IMR-90 (cell line): ENCODE measurements around the gene AHDC1. TPM values are rescaled to one million over a fixed set of nuclear protein-coding genes. Genes with fewer than 3 reads are reported as not detected.
A peak's percentile ranks its signal among the peaks of the same experiment; 100 is the strongest.

Source experiments
- ATAC-seq: fragments of 200-7000 bp; cut with Tn5 transposase; 2 replicates; pipeline ENCODE4 v1.9.1; 2020; ENCODE audit warnings: low read depth, mild to moderate bottlenecking, moderate library complexity
- BruUV-seq: library from RNA; stranded (reverse); fragments of 400-500 nt; replicated peaks from 2 replicates; lab custom pipeline; 2021; lab: Mats Ljungman, UMichigan
- CTCF ChIA-PET: fragments of 300-600 bp; formaldehyde crosslinking; extraction: SDS; loops from one replicate; lab custom pipeline; 2021; ENCODE audit warnings: antibody characterized with exemption; lab: Yijun Ruan, JAX
- POLR2A ChIA-PET: fragments of 300-600 bp; sonication (Branson Sonifier 250); formaldehyde crosslinking; loops from one replicate; lab custom pipeline; 2022; ENCODE audit warnings: antibody characterized with exemption; ENCODE audit not compliant: unreplicated experiment; lab: Charles Lee
- DNase-seq: peaks from one replicate; pipeline ENCODE4 v3.0.0; 2013
- H2AFZ ChIP-seq: replicated peaks from 2 replicates; pipeline ENCODE3; 2013; ENCODE audit warnings: low read length, mild to moderate bottlenecking; ENCODE audit not compliant: poor library complexity
- H2AK5ac ChIP-seq: 2 replicates; pipeline ENCODE4 v1.6.1; 2013; ENCODE audit warnings: low read depth, low read length, inconsistent platforms
- H2AK9ac ChIP-seq: replicated peaks from 2 replicates; pipeline ENCODE3; 2013; ENCODE audit warnings: mild to moderate bottlenecking, low read depth, low read length, moderate library complexity; ENCODE audit not compliant: poor library complexity
- H2BK120ac ChIP-seq: 2 replicates; pipeline ENCODE4 v1.6.1; 2013; ENCODE audit warnings: low read depth, low read length, inconsistent platforms
- H2BK15ac ChIP-seq: 3 replicates; pipeline ENCODE4 v1.6.1; 2013; ENCODE audit warnings: low read depth, low read length, inconsistent platforms
- H2BK20ac ChIP-seq: 2 replicates; pipeline ENCODE4 v1.6.1; 2013; ENCODE audit warnings: low read depth, mild to moderate bottlenecking, inconsistent platforms, low read length, moderate library complexity
- H2BK5ac ChIP-seq: 2 replicates; pipeline ENCODE4 v1.6.1; 2013; ENCODE audit warnings: mild to moderate bottlenecking, low read depth, low read length, inconsistent platforms; ENCODE audit not compliant: poor library complexity, severe bottlenecking
- H3K14ac ChIP-seq: replicated peaks from 2 replicates; pipeline ENCODE4 v1.6.1; 2013; ENCODE audit warnings: low read depth, low read length, inconsistent platforms
- H3K18ac ChIP-seq: 2 replicates; pipeline ENCODE4 v1.6.1; 2013; ENCODE audit warnings: low read depth, low read length, control low read depth
- H3K23ac ChIP-seq: 2 replicates; pipeline ENCODE4 v1.6.1; 2013; ENCODE audit warnings: low read depth, low read length, inconsistent platforms
- H3K27ac ChIP-seq: 2 replicates; pipeline ENCODE4 v1.5.1; 2013; ENCODE audit warnings: mild to moderate bottlenecking, control low read depth, low read length; ENCODE audit not compliant: insufficient read depth
- H3K27me3 ChIP-seq: 2 replicates; pipeline ENCODE4 v1.6.1; 2013; ENCODE audit warnings: low read length; ENCODE audit not compliant: control insufficient read depth, insufficient read depth
- H3K36me3 ChIP-seq: 2 replicates; pipeline ENCODE4 v1.6.1; 2013; ENCODE audit warnings: low read length, mixed read lengths; ENCODE audit not compliant: control insufficient read depth, insufficient read depth
- H3K4ac ChIP-seq: 2 replicates; pipeline ENCODE4 v1.6.1; 2013; ENCODE audit warnings: low read depth, low read length, inconsistent platforms
- H3K4me1 ChIP-seq: 2 replicates; pipeline ENCODE4 v1.6.1; 2013; ENCODE audit warnings: low read length, mixed read lengths; ENCODE audit not compliant: control insufficient read depth, insufficient read depth
- H3K4me2 ChIP-seq: 2 replicates; pipeline ENCODE4 v1.6.1; 2013; ENCODE audit warnings: low read depth, mild to moderate bottlenecking, control low read depth, low read length, moderate library complexity
- H3K4me3 ChIP-seq: 2 replicates; pipeline ENCODE4 v1.5.1; 2013; ENCODE audit warnings: low read depth, mild to moderate bottlenecking, control low read depth, low read length, moderate library complexity; ENCODE audit not compliant: insufficient read depth
- H3K56ac ChIP-seq: 2 replicates; pipeline ENCODE4 v1.6.1; 2013; ENCODE audit warnings: low read length, inconsistent platforms; ENCODE audit not compliant: insufficient read depth; ENCODE audit errors: extremely low read depth
- H3K79me1 ChIP-seq, 2 experiments: 2 replicates each; pipeline ENCODE4 v1.6.1; 2013; ENCODE audit warnings: low read length in 2 of 2, inconsistent platforms in 1 of 2, low read depth in 1 of 2
- H3K9ac ChIP-seq: 2 replicates; pipeline ENCODE4 v1.6.1; 2013; ENCODE audit warnings: low read depth, low read length, control low read depth
- H3K9me1 ChIP-seq: 2 replicates; pipeline ENCODE4 v1.6.1; 2013; ENCODE audit warnings: low read length, inconsistent platforms; ENCODE audit not compliant: insufficient read depth
- H3K9me3 ChIP-seq: 2 replicates; pipeline ENCODE4 v1.6.1; 2013; ENCODE audit warnings: low read length; ENCODE audit not compliant: control insufficient read depth, insufficient read depth
- H4K20me1 ChIP-seq: 2 replicates; pipeline ENCODE4 v1.6.1; 2013; ENCODE audit warnings: low read length, inconsistent platforms; ENCODE audit not compliant: insufficient read depth
- H4K5ac ChIP-seq: 2 replicates; pipeline ENCODE4 v1.6.1; 2013; ENCODE audit warnings: mild to moderate bottlenecking, low read depth, low read length, control low read depth
- H4K8ac ChIP-seq, 2 experiments: 2 replicates each; pipeline ENCODE4 v1.6.1; 2013; ENCODE audit warnings: low read depth in 2 of 2, low read length in 2 of 2, control low read depth in 1 of 2, inconsistent platforms in 1 of 2
- H4K91ac ChIP-seq: 2 replicates; pipeline ENCODE4 v1.6.1; 2013; ENCODE audit warnings: low read depth, low read length, inconsistent platforms; ENCODE audit not compliant: insufficient read depth
- BHLHE40 ChIP-seq: fragments of 150-350 bp; IDR thresholded peaks from 2 replicates; pipeline ENCODE4 v1.6.1; 2016; ENCODE audit warnings: mild to moderate bottlenecking, low read depth, low read length
- CEBPB ChIP-seq: IDR thresholded peaks from 2 replicates; pipeline ENCODE4 v1.6.1; 2012; ENCODE audit warnings: low read depth, low read length, improper control_type of control experiment
- CHD1 ChIP-seq: IDR thresholded peaks from 2 replicates; pipeline ENCODE4 v1.6.1; 2012; ENCODE audit warnings: low read depth, low read length, improper control_type of control experiment
- CTCF ChIP-seq: conservative IDR thresholded peaks from 2 replicates; pipeline ENCODE4 v1.5.1; 2012; ENCODE audit warnings: mild to moderate bottlenecking, low read depth, low read length, improper control_type of control experiment
- ELK1 ChIP-seq: fragments of 150-350 bp; IDR thresholded peaks from 2 replicates; pipeline ENCODE4 v1.6.1; 2016; ENCODE audit warnings: low read depth, mild to moderate bottlenecking, low read length, moderate library complexity, borderline replicate concordance
- FOS ChIP-seq: fragments of 150-350 bp; IDR thresholded peaks from 2 replicates; pipeline ENCODE4 v1.6.1; 2016; ENCODE audit warnings: low read depth, low read length
- MAFK ChIP-seq: IDR thresholded peaks from 2 replicates; pipeline ENCODE4 v1.6.1; 2012; ENCODE audit warnings: low read depth, low read length, improper control_type of control experiment
- MAZ ChIP-seq: IDR thresholded peaks from 2 replicates; pipeline ENCODE4 v1.6.1; 2012; ENCODE audit warnings: low read depth, mild to moderate bottlenecking, low read length, improper control_type of control experiment, moderate library complexity, borderline replicate concordance
- MXI1 ChIP-seq: IDR thresholded peaks from 2 replicates; pipeline ENCODE4 v1.6.1; 2012; ENCODE audit warnings: low read depth, mild to moderate bottlenecking, low read length, moderate library complexity, borderline replicate concordance
- NFE2L2 ChIP-seq: fragments of 150-350 bp; IDR thresholded peaks from 2 replicates; pipeline ENCODE4 v1.6.1; 2016; ENCODE audit warnings: low read depth, mild to moderate bottlenecking, low read length
- POLR2A ChIP-seq: IDR thresholded peaks from 2 replicates; pipeline ENCODE4 v1.6.1; 2012; ENCODE audit warnings: mild to moderate bottlenecking, low read depth, low read length
- RAD21 ChIP-seq: IDR thresholded peaks from 2 replicates; pipeline ENCODE4 v1.6.1; 2012; ENCODE audit warnings: low read length, improper control_type of control experiment
- RCOR1 ChIP-seq: IDR thresholded peaks from 2 replicates; pipeline ENCODE4 v1.6.1; 2012; ENCODE audit warnings: mild to moderate bottlenecking, low read length, improper control_type of control experiment; ENCODE audit not compliant: insufficient replicate concordance
- RFX5 ChIP-seq: IDR thresholded peaks from 2 replicates; pipeline ENCODE4 v1.8.0; 2012; ENCODE audit warnings: low read depth, mild to moderate bottlenecking, low read length, moderate library complexity
- SMC3 ChIP-seq: fragments of 150-350 bp; IDR thresholded peaks from 2 replicates; pipeline ENCODE4 v1.6.1; 2016; ENCODE audit warnings: low read depth, mild to moderate bottlenecking, antibody characterized with exemption, low read length, moderate library complexity
- USF2 ChIP-seq: fragments of 150-350 bp; IDR thresholded peaks from 2 replicates; pipeline ENCODE4 v1.6.1; 2017; ENCODE audit warnings: mild to moderate bottlenecking, antibody characterized with exemption, low read length, low read depth
- WGBS, 2 experiments: methylation state at CpG; one replicate each; pipeline versions ENCODE4 v1.1.5 to v1.1.7; 2013; ENCODE audit warnings: missing lambda C conversion rate in 2 of 2; ENCODE audit not compliant: insufficient read length in 1 of 2; ENCODE audit errors: extremely low coverage in 2 of 2; 5-methylcytosine and 5-hydroxymethylcytosine counted together
- dilution Hi-C: fragments of 300-500 bp; cut with HindIII; formaldehyde crosslinking; loops from one replicate; pipeline ENCODE4 v1.14.3; 2018; ENCODE audit warnings: low sequenced_read_pairs; ENCODE audit not compliant: unreplicated experiment
- in situ Hi-C: fragments of 300-500 bp; cut with MboI; formaldehyde crosslinking; loops from 3 replicates; pipeline ENCODE4 v1.14.3; 2019; ENCODE audit warnings: low sequenced_read_pairs, inconsistent platforms, mixed read lengths
- intact Hi-C: fragments of 100-400 bp; cut with micrococcal nuclease; formaldehyde crosslinking; loops from 2 replicates; pipeline ENCODE4 v1.10.0; 2022
- polyA plus RNA-seq, 3 experiments: library from polyadenylated mRNA; depleted of rRNA; stranded (reverse); fragments of >200 nt; gene quantifications; 2 replicates each; pipeline ENCODE4 v1.2.3, GENCODE V29; 2012; ENCODE audit warnings: low replicate concordance in 1 of 3
- total RNA-seq: library from RNA; depleted of rRNA; stranded (reverse); fragments of >200 nt; gene quantifications from 2 replicates; pipeline ENCODE4 v1.2.3, GENCODE V29; 2012

Gene AHDC1
- total and polyA plus RNA-seq, 2 of the 4 experiments (the other 2 are of a cell fraction): 2.0 to 11.6 TPM

- dilution Hi-C loops (no loop called here), in situ Hi-C loops (no loop called here), intact Hi-C loops (no loop called here)
- DNase-seq (no peak), ATAC-seq (no peak)
- Histone ChIP-seq H2BK120ac (no peak overlapping the region), H4K91ac (no peak overlapping the region), H3K56ac (no peak overlapping the region), H3K9me1 (peaks cover 11% of the 10 kb centered on the region), H3K4ac (no peak overlapping the region), H3K4me1 (peaks cover 13% of the 10 kb centered on the region), H3K18ac (no peak overlapping the region), H4K20me1 (no peaks in the 10 kb centered on the region), H2AFZ (peak overlapping the region; percentile 38), H4K8ac (no peak overlapping the region), H2BK15ac (no peak overlapping the region), H2AK9ac (peak overlapping the region; percentile 9), H3K36me3 (no peaks in the 10 kb centered on the region), H3K14ac (no peak overlapping the region), H3K27ac (no peak overlapping the region), H3K23ac (no peak overlapping the region), H3K27me3 (no peaks in the 10 kb centered on the region), H3K9me3 (no peaks in the 10 kb centered on the region), H3K79me1 (0 out of 4 replicates have a peak, but pooled peaks cover 0 to under 1% of the 10 kb centered on the region in 2 experiments), H4K5ac (no peak overlapping the region), H2BK5ac (no peak overlapping the region), H3K4me2 (no peak overlapping the region), H3K9ac (no peak overlapping the region), H3K4me3 (no peak overlapping the region), H2AK5ac (no peak overlapping the region), H2BK20ac (no peak overlapping the region)
- POLR2A ChIA-PET: no interaction called here
- no TSS peak for BruUV-seq
- CTCF ChIA-PET: no interaction called here
- 84% methylated on average over 2 of the region's 4 CpGs; no CpG with 5 or more reads in 1 of the 2 experiments for WGBS, 2 experiments
- TF ChIP-seq RFX5: no peak
- no peak for TF ChIP-seq SMC3
- TF ChIP-seq FOS: no peak
- TF ChIP-seq ELK1: no peak
- no peak for TF ChIP-seq POLR2A
- TF ChIP-seq USF2: no peak
- no peak for TF ChIP-seq RCOR1
- no peak for TF ChIP-seq NFE2L2
- TF ChIP-seq MAZ: no peak
- TF ChIP-seq RAD21: no peak
- TF ChIP-seq BHLHE40: no peak
- TF ChIP-seq MAFK: no peak
- TF ChIP-seq CTCF: no peak
- TF ChIP-seq CHD1: no peak
- TF ChIP-seq MXI1: no peak
- TF ChIP-seq CEBPB: no peak
These were observed 83.3 kb downstream of the AHDC1 start for GRCh38 chr1:27520651-27521050.
